Measurements from ENCODE around the gene C19orf85.
"Not testable (repeated sequence)": the region's sequence is repeated elsewhere in the genome, so short reads cannot be mapped to it uniquely, and the experiment has no call there.

Gene C19orf85

GRCh38 chr19:55457683-55458457 lies 6.7 kb downstream of the C19orf85 start:
- DNase-seq (ENCODE audit: low spot score): no peak

GRCh38 chr19:55456347-55456746 lies 8.2 kb downstream of the C19orf85 start:
- no peak for DNase-seq (ENCODE audit: low spot score)

DNA sequence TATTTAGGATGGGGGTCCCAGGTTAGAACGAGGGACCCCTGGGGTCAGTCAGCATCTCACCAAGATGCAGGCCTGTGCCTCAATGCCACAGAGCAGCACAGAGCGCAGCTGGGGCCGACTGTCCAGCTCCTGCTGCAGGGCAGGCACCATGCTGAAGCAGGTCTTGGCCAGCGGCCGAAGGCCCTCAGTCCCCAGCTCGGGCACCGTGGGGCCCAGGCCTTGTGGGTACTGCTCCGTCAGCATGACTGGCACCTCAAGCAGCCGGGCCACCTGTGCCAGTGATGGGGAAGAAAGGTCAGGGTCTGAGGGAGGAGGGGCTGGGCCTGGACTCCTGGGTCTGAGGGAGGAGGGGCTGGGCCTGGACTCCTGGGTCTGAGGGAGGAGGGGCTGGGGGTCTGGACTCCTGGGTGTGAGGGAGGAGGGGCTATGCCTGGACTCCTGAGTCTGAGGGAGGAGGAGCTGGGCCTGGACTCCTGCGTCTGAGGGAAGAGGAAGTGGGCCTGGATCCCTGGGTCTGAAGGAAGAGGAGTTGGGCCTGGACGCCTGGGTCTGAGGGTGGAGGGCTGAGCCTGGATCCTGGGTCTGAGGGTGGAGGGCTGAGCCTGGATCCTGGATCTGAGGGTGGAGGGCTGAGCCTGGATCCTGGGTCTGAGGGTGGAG lies 8.8 kb downstream of the C19orf85 start:
- no peak for DNase-seq (ENCODE audit: low spot score)

GRCh38 chr19:55454787-55455243 lies 9.7 kb downstream of the C19orf85 start:
- peak; percentile 80 for DNase-seq (ENCODE audit: low spot score)

DNA sequence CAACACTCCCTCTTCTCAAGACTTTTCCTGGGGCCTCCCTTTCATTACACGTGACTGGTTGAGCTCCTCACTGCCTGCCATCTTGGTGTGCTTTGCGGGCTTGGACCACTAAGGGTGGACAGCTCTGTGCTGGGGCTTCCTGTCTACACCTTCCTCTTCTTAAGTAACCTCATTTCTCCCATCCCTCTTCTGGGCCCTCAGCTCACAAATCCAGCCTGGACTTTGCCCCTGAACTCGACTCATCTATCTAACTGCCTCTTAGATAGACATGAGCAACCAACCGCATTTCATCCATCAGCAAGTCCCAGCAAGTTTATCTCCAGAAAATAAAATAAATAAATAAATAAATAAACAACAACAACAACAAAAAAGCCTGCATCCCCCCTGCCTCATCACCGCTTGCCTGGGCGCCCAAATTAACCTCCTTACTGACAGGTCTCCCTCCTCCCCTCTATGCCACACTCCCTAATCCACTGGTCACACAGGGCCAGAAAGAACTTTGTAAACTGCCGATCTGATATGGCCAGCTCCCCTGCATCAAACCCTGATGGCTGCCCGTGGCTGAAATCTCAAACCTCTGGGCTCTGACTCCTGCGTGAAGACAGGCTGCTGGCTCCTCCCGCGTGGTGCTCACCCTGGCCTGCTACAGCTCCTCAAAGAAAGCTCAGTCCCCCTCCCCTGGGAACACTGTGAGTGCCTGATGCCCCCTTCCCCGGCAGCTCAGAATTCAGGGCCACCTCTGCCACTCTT lies 10.9 kb downstream of the C19orf85 start:
- DNase-seq (ENCODE audit: low spot score): no peak

GRCh38 chr19:55452749-55453346 lies 11.7 kb downstream of the C19orf85 start:
- DNase-seq (ENCODE audit: low spot score): peak; percentile 76

DNA sequence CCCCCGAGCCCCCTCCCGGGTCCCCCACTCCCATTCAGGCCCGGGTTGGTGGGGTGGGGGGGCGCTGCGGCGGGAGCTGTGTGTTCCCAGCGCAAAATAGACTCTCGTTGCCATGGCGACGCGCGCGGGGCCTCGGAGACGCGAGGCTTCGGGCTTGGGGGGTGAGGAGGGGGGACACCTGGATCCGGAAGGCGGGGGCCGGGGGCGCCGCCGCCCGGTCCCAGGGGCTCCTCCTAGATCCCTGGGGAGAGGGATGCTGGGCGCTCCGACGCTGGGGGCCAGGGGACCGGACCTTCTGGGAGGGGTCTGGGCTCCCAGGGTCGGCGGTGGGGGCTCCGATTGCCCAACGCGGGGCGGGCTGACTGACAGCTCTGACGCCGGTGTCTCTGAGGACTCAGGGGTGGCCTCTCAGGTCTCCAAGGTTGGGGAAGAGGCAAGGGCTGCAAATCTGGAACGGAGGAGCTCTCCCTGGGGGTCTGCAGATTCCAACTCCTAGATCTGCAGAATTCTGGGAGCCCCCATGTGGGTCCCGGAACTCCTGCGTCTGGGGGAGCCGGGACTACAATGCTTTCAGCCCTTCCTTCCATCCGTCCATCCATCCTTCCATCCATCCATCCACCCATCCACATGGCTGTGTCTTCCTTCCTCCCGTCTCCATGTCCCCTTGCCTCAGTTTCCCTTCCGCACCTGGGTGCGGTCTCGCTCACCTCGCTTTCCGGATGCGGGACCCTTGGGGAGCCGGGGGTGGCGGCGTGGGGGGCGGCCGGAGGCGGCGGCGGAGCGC lies 12.4 kb downstream of the C19orf85 start:
- no peak for DNase-seq (ENCODE audit: low spot score)

DNA sequence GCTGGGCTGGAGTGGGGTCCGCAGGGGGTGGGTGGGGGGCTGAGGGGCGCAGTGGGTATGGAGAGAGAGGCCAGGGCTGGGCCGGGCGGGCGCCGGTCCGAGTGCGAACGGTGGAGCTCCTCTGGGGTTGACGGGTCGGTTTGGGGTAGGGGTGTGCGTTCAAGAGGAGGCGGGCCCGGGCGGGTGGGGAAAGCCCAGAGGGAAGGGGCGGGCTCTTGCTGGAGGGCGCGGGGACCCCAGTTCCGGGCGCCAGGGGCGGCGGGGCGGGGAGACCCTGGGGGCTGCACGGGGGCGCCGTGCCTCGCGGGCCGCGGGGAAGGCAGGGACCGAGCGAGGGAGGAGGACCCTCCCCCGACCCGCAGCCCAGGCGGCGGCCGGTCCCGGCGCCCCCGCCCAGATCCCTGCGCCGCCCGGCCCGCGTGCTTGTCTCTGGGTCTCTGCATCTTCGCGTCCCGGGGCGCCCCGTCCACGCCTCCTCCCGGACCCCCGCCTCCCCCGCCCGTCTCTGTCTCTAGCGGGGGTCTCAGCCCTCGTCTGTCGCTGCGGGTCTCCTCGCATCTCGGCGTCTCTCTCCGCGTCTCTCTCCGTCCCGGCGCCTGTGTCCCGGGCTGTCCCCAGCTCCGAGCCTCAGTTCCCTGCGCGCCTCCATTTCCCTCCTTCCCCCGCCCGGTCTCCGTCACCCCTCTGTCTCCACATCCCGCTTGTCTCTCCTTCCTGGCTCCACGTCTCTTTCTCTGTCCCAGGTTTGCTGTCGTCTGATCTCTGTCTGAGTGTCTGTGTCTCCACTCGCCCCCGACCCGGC lies 13.2 kb downstream of the C19orf85 start:
- no peak for DNase-seq (ENCODE audit: low spot score)

- no peak for DNase-seq (ENCODE audit: low spot score)
Measured at GRCh38 chr19:55449469-55449868, 15.1 kb downstream of the C19orf85 start.

GRCh38 chr19:55448175-55448490 lies 16.4 kb downstream of the C19orf85 start:
- DNase-seq (ENCODE audit: low spot score): not testable (repeated sequence)

DNA sequence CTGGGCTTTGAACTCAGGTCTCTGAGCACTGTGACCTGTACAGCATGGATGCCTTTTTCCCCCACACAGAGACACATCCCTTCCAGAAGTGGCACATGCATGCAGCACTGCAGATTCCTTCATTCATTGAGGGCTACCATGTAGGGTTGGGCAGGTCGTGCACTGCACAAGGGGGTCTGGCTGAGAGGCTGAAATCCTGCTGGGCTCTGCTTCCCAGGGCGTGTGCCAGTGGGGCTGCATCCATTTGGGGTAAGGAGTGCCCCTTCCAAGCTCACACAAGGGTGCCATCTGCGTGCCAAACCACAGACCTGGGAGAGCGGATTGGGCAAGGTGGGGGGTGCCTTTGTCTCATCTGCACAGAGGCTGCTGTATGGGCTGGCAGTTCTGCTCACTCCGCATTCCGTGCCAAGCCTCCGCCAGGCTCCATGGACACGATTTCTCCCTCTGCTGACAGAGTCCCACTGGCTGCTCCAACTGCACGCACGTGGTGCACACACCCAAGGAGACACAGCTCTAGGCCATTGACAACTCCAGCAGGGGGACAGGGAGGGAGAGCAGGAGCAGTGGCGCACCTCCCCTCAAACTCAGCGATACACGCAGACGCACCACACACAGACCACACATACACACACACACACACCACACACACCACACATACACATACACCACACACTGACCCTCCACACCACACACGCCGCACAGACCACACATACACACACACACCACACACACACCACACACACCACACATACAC lies 17.0 kb downstream of the C19orf85 start:
- DNase-seq (ENCODE audit: low spot score): peak; percentile 59

DNA sequence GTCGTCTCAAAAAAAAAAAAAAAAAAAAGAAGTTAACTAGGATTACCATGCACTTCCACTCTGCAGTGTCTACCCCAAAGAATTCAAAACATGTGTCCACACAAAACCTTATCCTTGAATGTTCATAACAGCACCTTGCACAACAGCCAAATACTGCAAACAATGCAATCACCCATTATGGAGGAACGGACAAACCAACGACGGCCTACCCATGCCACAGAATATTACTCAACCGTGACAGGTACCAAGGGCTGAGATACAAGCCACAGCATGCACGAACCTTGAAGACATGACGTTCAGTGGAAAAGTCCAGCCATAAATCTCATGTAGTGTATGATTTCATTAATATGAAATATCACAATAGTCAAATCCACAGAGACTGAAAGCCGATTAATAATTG lies 18.5 kb downstream of the C19orf85 start:
- no peak for DNase-seq (ENCODE audit: low spot score)

DNA sequence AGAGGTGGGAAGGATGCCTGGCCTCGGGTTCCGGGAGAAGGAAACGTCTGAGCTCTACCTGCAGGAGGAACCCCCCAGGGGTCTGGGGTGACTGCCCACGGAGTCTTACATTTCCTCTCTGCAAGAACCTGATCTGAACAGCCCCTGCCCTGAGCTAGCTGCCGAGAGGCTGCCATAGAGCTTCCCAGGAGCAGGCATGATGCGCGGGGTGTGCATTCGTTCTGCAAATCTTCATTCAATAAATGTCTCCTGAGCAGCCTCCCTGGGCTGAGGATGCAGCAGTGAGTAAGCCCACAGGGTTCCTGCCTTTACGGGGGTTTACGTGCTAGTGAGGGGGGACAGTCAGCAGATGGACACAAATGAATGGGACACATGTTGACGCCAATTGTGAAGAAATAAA lies 19.9 kb downstream of the C19orf85 start:
- DNase-seq (ENCODE audit: low spot score): no peak

GRCh38 chr19:55443824-55444480 lies 20.6 kb downstream of the C19orf85 start:
- no peak for DNase-seq (ENCODE audit: low spot score)

DNA sequence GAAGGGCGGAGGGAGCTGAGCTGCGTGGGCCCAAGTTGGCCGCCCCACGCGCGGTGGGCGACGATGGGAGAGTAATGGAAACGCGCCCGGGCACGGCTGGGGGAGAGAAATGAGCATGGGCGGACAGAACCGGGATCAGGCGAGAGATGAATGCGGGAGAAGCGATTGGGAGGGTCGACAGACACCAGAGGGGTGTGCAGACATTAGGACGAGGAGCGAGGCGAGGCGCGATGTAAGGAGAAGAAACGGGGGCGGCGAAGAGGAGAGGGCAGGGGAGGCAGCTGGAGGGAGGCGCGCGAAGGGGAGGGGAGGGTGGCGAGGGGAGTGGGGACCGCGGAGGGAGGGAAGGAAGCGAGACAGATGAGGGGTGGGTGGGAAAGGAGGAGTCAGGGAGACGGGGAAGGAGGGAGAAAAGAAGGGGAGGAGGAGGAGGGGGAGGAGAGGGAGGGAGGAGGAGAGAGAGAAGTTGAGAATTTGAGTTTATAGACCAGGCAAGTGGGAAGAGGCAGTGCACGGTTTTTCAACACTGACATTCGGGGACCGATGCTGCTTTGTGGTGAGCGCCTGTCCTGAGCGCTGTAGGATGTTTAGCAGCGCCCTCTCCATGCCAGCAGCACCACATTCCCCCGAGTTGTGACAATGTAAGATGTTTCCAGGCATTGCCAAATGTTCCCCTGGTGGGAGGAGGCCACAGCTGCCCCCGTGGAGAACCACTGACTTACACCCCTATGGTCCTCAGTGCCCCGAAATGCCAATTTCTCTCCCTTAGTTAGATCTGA lies 21.3 kb downstream of the C19orf85 start, which contains the start of gene SHISA7:
Gene SHISA7, minus strand, starts transcription at position 256 of the 779 bp plus-strand sequence. CDS start 437 bp downstream, outside the sequence.
- DNase-seq (ENCODE audit: low spot score): no peak

DNA sequence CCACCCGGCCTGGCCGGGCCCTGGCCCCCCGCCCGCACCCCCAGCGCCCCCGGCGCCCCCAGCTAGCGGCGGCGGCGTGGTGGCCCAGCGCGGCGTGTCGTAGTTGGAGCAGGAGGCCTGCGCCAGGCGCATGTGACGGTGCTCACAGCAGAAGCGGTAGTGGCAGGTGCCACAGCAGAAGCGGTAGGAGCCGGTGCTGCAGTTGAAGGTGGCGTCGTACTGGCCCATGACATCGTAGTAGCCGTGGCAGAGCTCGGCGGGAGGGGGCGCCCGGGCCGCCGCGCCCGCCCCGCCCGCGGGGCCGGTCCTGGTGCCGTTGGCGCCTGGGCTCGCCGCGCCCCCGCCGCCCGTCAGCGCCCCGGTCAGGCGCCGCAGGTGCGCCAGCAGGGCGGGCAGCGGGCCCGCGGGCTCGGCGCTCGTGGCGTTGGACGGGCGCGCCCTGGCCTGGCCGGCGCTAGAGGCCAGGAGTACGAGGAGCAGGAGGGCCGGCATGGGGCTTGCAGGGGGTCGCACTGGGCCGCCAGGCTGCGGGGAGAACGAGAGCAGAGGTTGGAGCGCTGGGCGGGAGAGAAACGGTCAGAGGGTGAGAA lies 22.1 kb downstream of the C19orf85 start:
- DNase-seq (ENCODE audit: low spot score): no peak

DNA sequence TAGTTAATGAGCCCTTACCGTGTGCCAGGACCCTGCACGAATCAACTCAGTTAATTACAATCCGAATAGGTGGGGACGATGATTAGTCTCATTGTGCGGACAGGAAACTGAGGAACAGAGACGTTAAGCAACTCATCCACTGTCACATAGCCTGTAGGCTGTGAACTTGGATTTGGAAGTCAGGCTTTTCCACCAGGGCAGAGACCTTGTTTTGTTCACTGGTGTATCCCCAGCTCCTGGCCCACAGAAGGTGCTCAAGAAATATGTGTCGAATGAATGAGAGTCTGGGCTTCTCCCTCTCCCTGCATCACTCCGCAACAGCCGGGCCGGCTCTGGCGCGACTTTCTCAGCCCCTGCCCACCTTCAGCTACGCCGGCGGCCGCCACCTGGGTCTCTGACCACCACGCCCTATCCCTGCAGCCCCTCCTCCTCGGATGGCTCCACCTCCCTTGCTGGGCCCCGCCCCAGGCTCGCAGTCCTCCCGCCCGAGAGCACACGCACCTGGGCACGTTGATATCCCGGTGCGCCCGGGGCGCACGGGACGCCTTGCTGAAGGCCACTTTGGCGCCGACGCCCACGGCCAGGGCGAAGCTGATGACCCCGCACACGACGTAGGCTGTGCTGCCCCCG lies 22.7 kb downstream of the C19orf85 start:
- no peak for DNase-seq (ENCODE audit: low spot score)

DNA sequence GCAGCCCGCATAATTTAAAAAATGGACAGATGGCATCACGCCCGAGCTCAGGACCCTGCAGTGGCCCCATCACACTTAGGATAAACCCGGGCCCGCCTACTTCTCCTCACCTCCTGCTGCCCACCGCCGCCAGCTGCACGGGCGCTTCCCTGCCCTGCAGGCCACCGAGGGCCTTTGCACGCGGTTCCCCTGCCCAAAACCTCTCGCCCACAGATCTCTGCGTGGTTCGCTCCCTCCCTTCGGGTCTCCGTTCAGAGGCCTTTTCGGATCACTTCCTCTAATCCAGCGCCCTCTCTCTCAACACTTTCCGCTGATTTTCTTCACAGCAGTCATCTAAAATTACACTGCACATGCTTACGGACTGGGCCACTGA lies 23.2 kb downstream of the C19orf85 start:
- no peak for DNase-seq (ENCODE audit: low spot score)

All from hepatic stellate cell (primary cell).